ENCODE results near the gene PIK3R5. TPM values are rescaled to one million over a fixed set of nuclear protein-coding genes. Genes with fewer than 3 reads are reported as not detected.

Gene PIK3R5
- total and polyA plus RNA-seq, 4 donors = 11.7 to 70.9 (median 35.0) TPM

DNA sequence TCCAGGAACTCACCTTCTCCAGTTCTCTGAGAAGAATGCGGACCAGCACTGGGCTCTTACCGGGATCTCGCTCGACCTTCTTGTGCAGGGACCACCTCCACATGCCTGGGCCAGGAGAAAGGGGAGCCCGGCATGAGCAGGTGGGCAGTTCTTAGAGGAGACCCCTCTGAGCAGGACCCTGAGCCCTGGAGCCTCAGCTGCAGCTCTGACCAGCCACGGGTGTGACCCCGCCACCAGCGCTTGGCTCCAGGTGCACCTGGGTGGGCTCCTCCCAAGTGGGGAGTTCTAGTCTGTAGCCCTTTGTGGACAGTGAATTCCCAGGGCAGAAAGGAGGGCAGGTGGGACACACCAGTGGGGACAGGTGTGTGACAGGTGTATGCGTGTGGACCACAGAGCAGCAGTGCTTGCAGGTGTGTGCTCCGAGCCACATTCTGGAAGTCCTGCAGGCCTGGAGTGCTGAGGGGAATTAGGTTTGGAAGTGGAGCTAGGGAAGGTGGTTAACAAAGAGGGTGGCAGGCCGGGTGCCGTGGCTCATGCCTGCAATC is 126.9 kb downstream of the PIK3R5 start:
- H3K9me3 ChIP-seq (ENCODE audit: control insufficient read depth in 4 of 4, insufficient read depth in 3 of 4, low read length in 3 of 4) = no peaks in the 10 kb centered on the region
- no peaks in the 10 kb centered on the region for H3K4me1 ChIP-seq (ENCODE audit: control insufficient read depth in 5 of 5, insufficient read depth in 5 of 5, low read length in 5 of 5)
- no peak for ATAC-seq (ENCODE audit: insufficient read depth, low FRiP score)
- WGBS, 2 donors = 91 to 98% methylated on average over 12 of the region's 12 CpGs
- H3K27me3 ChIP-seq (ENCODE audit: control insufficient read depth in 3 of 3, insufficient read depth in 3 of 3, low read length in 2 of 3) = peaks cover 0 to 14% (median 0%) of the 10 kb centered on the region in 3 donors
- no peak overlapping the region for H3K27ac ChIP-seq (ENCODE audit: low read depth in 1 of 2, low read length in 1 of 2)
- DNase-seq = no peak
- H3K4me3 ChIP-seq = no peak overlapping the region
- TF ChIP-seq, protein P1, sequence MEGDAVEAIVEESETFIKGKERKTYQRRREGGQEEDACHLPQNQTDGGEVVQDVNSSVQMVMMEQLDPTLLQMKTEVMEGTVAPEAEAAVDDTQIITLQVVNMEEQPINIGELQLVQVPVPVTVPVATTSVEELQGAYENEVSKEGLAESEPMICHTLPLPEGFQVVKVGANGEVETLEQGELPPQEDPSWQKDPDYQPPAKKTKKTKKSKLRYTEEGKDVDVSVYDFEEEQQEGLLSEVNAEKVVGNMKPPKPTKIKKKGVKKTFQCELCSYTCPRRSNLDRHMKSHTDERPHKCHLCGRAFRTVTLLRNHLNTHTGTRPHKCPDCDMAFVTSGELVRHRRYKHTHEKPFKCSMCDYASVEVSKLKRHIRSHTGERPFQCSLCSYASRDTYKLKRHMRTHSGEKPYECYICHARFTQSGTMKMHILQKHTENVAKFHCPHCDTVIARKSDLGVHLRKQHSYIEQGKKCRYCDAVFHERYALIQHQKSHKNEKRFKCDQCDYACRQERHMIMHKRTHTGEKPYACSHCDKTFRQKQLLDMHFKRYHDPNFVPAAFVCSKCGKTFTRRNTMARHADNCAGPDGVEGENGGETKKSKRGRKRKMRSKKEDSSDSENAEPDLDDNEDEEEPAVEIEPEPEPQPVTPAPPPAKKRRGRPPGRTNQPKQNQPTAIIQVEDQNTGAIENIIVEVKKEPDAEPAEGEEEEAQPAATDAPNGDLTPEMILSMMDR (IDR thresholded peaks at IDR 0.05; ENCODE audit: control extremely low read depth, extremely low read depth) = no peak
- no peak overlapping the region for H3K9ac ChIP-seq (ENCODE audit: insufficient read depth in 1 of 2, low read length in 2 of 2)
- H3K36me3 ChIP-seq (ENCODE audit: control insufficient read depth in 4 of 4, insufficient read depth in 4 of 4, low read length in 4 of 4) = no peaks in the 10 kb centered on the region

DNA sequence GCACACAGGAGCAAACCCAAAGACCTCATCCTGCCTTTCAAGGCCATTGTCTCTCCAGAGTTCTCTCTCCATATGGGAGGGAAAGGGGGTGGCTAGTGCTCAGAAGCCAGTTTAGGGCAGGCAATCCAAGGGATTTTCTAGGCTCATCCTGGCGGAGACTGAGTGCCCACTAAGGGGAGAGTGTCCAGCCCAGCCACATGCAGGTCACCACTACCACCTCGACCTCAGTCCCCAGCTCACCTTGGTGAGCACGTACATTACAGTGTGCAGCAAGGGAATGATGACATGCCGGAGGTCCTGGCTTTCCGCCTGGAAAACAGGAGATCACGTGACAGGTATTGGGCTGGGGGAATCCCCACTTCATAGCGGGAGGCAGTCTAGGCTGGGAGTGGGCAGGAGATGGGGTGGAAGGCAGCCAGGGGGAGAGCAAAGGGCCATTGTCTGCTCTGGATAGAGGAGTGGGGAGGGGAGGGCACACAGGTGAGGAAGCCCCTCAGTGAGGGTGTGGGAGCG is 127.9 kb downstream of the PIK3R5 start:
- ATAC-seq (ENCODE audit: insufficient read depth, low FRiP score) (no peak), DNase-seq (peak in 2 of 3 donors; percentile 15 to 34)
- no peaks in the 10 kb centered on the region for H3K9me3 ChIP-seq (ENCODE audit: control insufficient read depth in 4 of 4, insufficient read depth in 3 of 4, low read length in 3 of 4)
- H3K4me1 ChIP-seq (ENCODE audit: control insufficient read depth in 5 of 5, insufficient read depth in 5 of 5, low read length in 5 of 5) = no peaks in the 10 kb centered on the region
- TF ChIP-seq, protein P1 (IDR thresholded peaks at IDR 0.05; ENCODE audit: control extremely low read depth, extremely low read depth) = no peak
- H3K27ac ChIP-seq (ENCODE audit: low read depth in 1 of 2, low read length in 1 of 2) = no peak overlapping the region
- no peaks in the 10 kb centered on the region for H3K36me3 ChIP-seq (ENCODE audit: control insufficient read depth in 4 of 4, insufficient read depth in 4 of 4, low read length in 4 of 4)
- H3K4me3 ChIP-seq = no peak overlapping the region
- WGBS, 2 donors = 57 to 70% methylated on average over 8 of the region's 8 CpGs
- no peak overlapping the region for H3K9ac ChIP-seq (ENCODE audit: insufficient read depth in 1 of 2, low read length in 2 of 2)
- H3K27me3 ChIP-seq (ENCODE audit: control insufficient read depth in 3 of 3, insufficient read depth in 3 of 3, low read length in 2 of 3) = peaks cover 0 to 14% (median 2%) of the 10 kb centered on the region in 3 donors

GRCh38 chr17:8836821-8837562 is 128.5 kb downstream of the PIK3R5 start:
- H3K4me3 ChIP-seq = no peak overlapping the region
- 79 to 86% methylated on average over 15 of the region's 15 CpGs for WGBS, 2 donors
- no peaks in the 10 kb centered on the region for H3K4me1 ChIP-seq (ENCODE audit: control insufficient read depth in 5 of 5, insufficient read depth in 5 of 5, low read length in 5 of 5)
- no peak overlapping the region for H3K9ac ChIP-seq (ENCODE audit: insufficient read depth in 1 of 2, low read length in 2 of 2)
- DNase-seq (no peak), ATAC-seq (ENCODE audit: insufficient read depth, low FRiP score) (no peak)
- H3K9me3 ChIP-seq (ENCODE audit: control insufficient read depth in 4 of 4, insufficient read depth in 3 of 4, low read length in 3 of 4) = no peaks in the 10 kb centered on the region
- H3K36me3 ChIP-seq (ENCODE audit: control insufficient read depth in 4 of 4, insufficient read depth in 4 of 4, low read length in 4 of 4) = no peaks in the 10 kb centered on the region
- TF ChIP-seq, protein P1 (IDR thresholded peaks at IDR 0.05; ENCODE audit: control extremely low read depth, extremely low read depth) = no peak
- H3K27ac ChIP-seq (ENCODE audit: low read depth in 1 of 2, low read length in 1 of 2) = no peak overlapping the region
- peaks cover under 1 to 10% (median 3%) of the 10 kb centered on the region in 3 donors for H3K27me3 ChIP-seq (ENCODE audit: control insufficient read depth in 3 of 3, insufficient read depth in 3 of 3, low read length in 2 of 3)
